ENCODE results near the gene UBE2L3. TPM values are rescaled to one million over a fixed set of nuclear protein-coding genes. Genes with fewer than 3 reads are reported as not detected.

Gene UBE2L3
- total RNA-seq, 4 donors from 2014 or later = 12.1 to 41.6 (median 24.1) TPM

GRCh38 chr22:21663738-21664137 is 96.2 kb downstream of the UBE2L3 start:
- no peaks in the 10 kb centered on the region for H3K9me3 ChIP-seq
- H3K4me3 ChIP-seq = no peak overlapping the region
- TF ChIP-seq CTCF (IDR thresholded peaks at IDR 0.05) = no peak
- TF ChIP-seq POLR2A (IDR thresholded peaks at IDR 0.05) = no peak
- DNase-seq = no peak
- no peaks in the 10 kb centered on the region for H3K4me1 ChIP-seq
- no peak overlapping the region for H3K27ac ChIP-seq
- no peaks in the 10 kb centered on the region for H3K36me3 ChIP-seq
- intact Hi-C loops (cut with DNase I; ENCODE audit: low total_unique reads) = no loop called here
- H3K27me3 ChIP-seq = no peaks in the 10 kb centered on the region

GRCh38 chr22:21665047-21665851 is 97.7 kb downstream of the UBE2L3 start:
- no peak for TF ChIP-seq CTCF (IDR thresholded peaks at IDR 0.05)
- TF ChIP-seq POLR2A (IDR thresholded peaks at IDR 0.05) = no peak
- Histone ChIP-seq H3K27ac (peak overlapping the region; percentile 78 to 81), H3K27me3 (no peaks in the 10 kb centered on the region), H3K4me1 (no peaks in the 10 kb centered on the region), H3K36me3 (no peaks in the 10 kb centered on the region), H3K4me3 (peak overlapping the region; percentile 59 to 66), H3K9me3 (no peaks in the 10 kb centered on the region)
- DNase-seq = no peak
- intact Hi-C loops (cut with DNase I; ENCODE audit: low total_unique reads) = no loop called here

DNA sequence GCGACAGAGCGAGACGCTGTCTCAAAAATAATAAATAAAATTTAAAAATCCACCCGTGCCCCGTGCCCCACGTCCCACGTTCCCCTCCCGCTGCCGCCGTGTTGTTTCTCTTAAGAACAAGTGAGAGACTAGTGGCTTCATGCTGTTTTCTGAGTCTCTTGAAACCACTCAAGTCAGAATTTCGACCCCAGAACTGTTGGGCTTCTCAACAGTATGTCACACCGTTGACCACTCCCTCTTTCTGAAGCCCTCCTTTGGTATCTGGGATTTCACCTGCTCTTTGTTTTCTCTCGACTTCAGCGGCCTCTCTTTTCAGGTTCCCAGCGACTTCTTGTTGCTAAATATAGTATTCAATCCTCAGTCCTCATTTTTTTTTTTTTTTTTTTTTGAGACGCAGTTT is 99.3 kb downstream of the UBE2L3 start:
- no peaks in the 10 kb centered on the region for H3K36me3 ChIP-seq
- no peak for DNase-seq
- no peaks in the 10 kb centered on the region for H3K4me1 ChIP-seq
- intact Hi-C loops (cut with DNase I; ENCODE audit: low total_unique reads) = no loop called here
- no peak for TF ChIP-seq CTCF (IDR thresholded peaks at IDR 0.05)
- TF ChIP-seq POLR2A (IDR thresholded peaks at IDR 0.05) = no peak
- H3K9me3 ChIP-seq = no peaks in the 10 kb centered on the region
- no peaks in the 10 kb centered on the region for H3K27me3 ChIP-seq
- peak overlapping the region; percentile 78 to 81 for H3K27ac ChIP-seq
- H3K4me3 ChIP-seq = peak overlapping the region; percentile 59 to 66

DNA sequence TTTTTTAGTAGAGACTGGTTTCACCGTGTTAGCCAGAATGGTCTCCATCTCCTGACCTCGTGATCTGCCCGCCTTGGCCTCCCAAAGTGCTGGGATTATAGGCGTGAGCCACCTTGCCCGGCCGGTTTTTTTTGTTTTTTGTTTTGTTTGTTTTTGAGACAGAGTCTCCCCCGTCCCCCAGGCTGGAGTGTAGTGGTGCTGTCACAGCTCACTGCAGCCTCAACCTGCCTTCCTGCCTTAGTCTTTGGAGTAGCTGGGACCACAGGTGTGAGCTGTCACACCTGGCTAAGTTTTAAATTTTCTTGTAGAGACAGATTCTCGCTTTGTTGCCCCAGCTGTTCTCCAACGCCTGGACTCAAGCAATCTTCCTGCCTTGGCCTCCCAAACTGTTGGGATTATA is 101.5 kb downstream of the UBE2L3 start:
- DNase-seq = no peak
- Histone ChIP-seq H3K27me3 (no peaks in the 10 kb centered on the region), H3K36me3 (no peaks in the 10 kb centered on the region), H3K4me1 (no peaks in the 10 kb centered on the region), H3K9me3 (no peaks in the 10 kb centered on the region), H3K27ac (no peak overlapping the region), H3K4me3 (no peak overlapping the region)
- intact Hi-C loops (cut with DNase I; ENCODE audit: low total_unique reads) = no loop called here
- TF ChIP-seq CTCF (IDR thresholded peaks at IDR 0.05) = no peak
- no peak for TF ChIP-seq POLR2A (IDR thresholded peaks at IDR 0.05)

GRCh38 chr22:21672107-21672629 is 104.7 kb downstream of the UBE2L3 start:
- H3K4me3 ChIP-seq = no peak overlapping the region
- H3K27me3 ChIP-seq = no peaks in the 10 kb centered on the region
- no peaks in the 10 kb centered on the region for H3K9me3 ChIP-seq
- TF ChIP-seq POLR2A (IDR thresholded peaks at IDR 0.05) (no peak), CTCF (IDR thresholded peaks at IDR 0.05) (no peak)
- DNase-seq = no peak
- intact Hi-C loops (cut with DNase I; ENCODE audit: low total_unique reads) = no loop called here
- no peaks in the 10 kb centered on the region for H3K4me1 ChIP-seq
- H3K36me3 ChIP-seq = no peaks in the 10 kb centered on the region
- no peak overlapping the region for H3K27ac ChIP-seq
